Small intestine (tissue), 7 donors: ENCODE measurements around the gene RPL6. TPM values are rescaled to one million over a fixed set of nuclear protein-coding genes. Genes with fewer than 3 reads are reported as not detected.
A peak's percentile ranks its signal among the peaks of the same experiment; 100 is the strongest.
"Not testable (repeated sequence)": the region's sequence is repeated elsewhere in the genome, so short reads cannot be mapped to it uniquely, and the experiment has no call there.

Source experiments
- DNase-seq, 2 donors: peaks; one replicate each; pipeline versions ENCODE4 v3.0.0 to v3.0.0-alpha.2; 2013
- FAIRE-seq: peaks from 2 replicates; lab custom pipeline; 2012; peaks lifted over from hg19 to GRCh38; lab: Jason Lieb, UNC
- H3K27ac ChIP-seq, 3 donors: one replicate each; pipeline ENCODE4 v1.5.1; 2013; ENCODE audit warnings: low read length in 2 of 3, mild to moderate bottlenecking in 2 of 3, control low read depth in 1 of 3, inconsistent platforms in 1 of 3, low read depth in 1 of 3, moderate library complexity in 1 of 3
- H3K27me3 ChIP-seq, 3 donors: one replicate each; pipeline ENCODE4 v1.6.1; 2013; ENCODE audit warnings: low read length in 3 of 3, inconsistent platforms in 1 of 3; ENCODE audit not compliant: control insufficient read depth in 3 of 3, insufficient read depth in 3 of 3
- H3K36me3 ChIP-seq, 3 donors: one replicate each; pipeline ENCODE4 v1.6.1; 2013; ENCODE audit warnings: low read length in 3 of 3, inconsistent platforms in 1 of 3, low read depth in 1 of 3, mild to moderate bottlenecking in 1 of 3, moderate library complexity in 1 of 3; ENCODE audit not compliant: control insufficient read depth in 3 of 3, insufficient read depth in 2 of 3
- H3K4me1 ChIP-seq, 3 donors: one replicate each; pipeline ENCODE4 v1.6.1; 2013; ENCODE audit warnings: low read length in 2 of 3, inconsistent platforms in 1 of 3, low read depth in 1 of 3, mild to moderate bottlenecking in 1 of 3, moderate library complexity in 1 of 3; ENCODE audit not compliant: control insufficient read depth in 3 of 3, insufficient read depth in 2 of 3
- H3K4me3 ChIP-seq, 3 donors: one replicate each; pipeline ENCODE4 v1.5.1; 2013; ENCODE audit warnings: low read length in 3 of 3, control low read depth in 1 of 3, inconsistent platforms in 1 of 3, low read depth in 1 of 3, mild to moderate bottlenecking in 1 of 3, moderate library complexity in 1 of 3
- H3K9me3 ChIP-seq, 2 donors: one replicate each; pipeline ENCODE4 v1.6.1; 2013; ENCODE audit warnings: low read depth in 1 of 2, low read length in 1 of 2; ENCODE audit not compliant: control insufficient read depth in 2 of 2, insufficient read depth in 1 of 2
- WGBS, 3 donors: extraction: QIAGEN DNeasy Blood & Tissue Kit; methylation state at CpG; one replicate each; pipeline ENCODE4 v1.1.7; 2013; 5-methylcytosine and 5-hydroxymethylcytosine counted together
- polyA plus RNA-seq, 4 donors: library from polyadenylated mRNA; stranded (reverse) in 3 of 4; unstranded in 1 of 4; fragments of 200-250 nt in 3 of 4; fragments of 120-200 nt in 1 of 4; gene quantifications; one replicate each; pipeline versions ENCODE4 v1.2.1 to v1.2.3, GENCODE V29; 2013
- donor health status: healthy with polysubstance abuse.
- donor health status: control.
- donor health status: control.
- donor health status: Bipolar disorder and iron deficiency.
- donor health status: healthy.

RPL6 gene
- polyA plus RNA-seq, 4 donors = 1,016 to 2,257 (median 1,951) TPM

DNA sequence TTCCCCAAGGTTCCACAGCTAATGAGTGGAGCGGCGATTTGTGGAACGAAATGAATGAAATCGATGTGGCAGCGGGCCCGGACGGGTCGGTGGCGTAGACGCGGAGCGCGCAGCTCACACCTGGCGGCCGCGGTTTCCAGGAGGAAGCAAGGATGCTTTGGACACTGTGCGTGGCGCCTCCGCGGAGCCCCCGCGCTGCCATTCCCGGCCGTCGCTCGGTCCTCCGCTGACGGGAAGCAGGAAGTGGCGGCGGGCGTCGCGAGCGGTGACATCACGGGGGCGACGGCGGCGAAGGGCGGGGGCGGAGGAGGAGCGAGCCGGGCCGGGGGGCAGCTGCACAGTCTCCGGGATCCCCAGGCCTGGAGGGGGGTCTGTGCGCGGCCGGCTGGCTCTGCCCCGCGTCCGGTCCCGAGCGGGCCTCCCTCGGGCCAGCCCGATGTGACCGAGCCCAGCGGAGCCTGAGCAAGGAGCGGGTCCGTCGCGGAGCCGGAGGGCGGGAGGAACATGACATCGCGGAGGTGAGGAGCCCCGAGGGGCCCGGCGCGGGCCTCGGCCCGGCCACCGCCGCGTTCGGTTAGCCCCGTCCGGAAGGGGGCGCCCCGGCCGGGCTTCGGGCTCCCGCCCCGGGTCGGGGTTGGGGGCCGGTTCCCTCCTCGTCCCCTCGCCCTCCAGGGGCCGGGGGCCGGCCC is 9.3 kb upstream of the RPL6 start, which contains the start of gene PTPN11:
Gene PTPN11 (plus strand): TSS at position 340 of the 689 bp plus-strand sequence. CDS start 165 bp downstream, at position 505.
- H3K9me3 ChIP-seq = no peaks in the 10 kb centered on the region
- H3K4me3 ChIP-seq = peak within 1 kb of the TSS; percentile 87 to 98 (median 88)
- H3K4me1 ChIP-seq = peaks cover 0 to 10% (median 3%) of the 10 kb centered on the region in 3 donors
- 0 to 1% (median 0%) methylated on average over 38 to 89 of the region's 89 CpGs for WGBS, 3 donors
- no peaks in the 10 kb centered on the region for H3K27me3 ChIP-seq
- H3K36me3 ChIP-seq = no peaks in the 10 kb centered on the region
- FAIRE-seq = no peak
- DNase-seq = peak; percentile 77 to 96
- H3K27ac ChIP-seq = peak within 1 kb of the TSS; percentile 89 to 97 (median 94)

- DNase-seq (no peak), FAIRE-seq (no peak)
- Histone ChIP-seq H3K27me3 (no peaks in the 10 kb centered on the region), H3K4me3 (peak overlapping the region; percentile 87 to 98 (median 88)), H3K4me1 (peaks cover 0 to 10% (median 3%) of the 10 kb centered on the region in 3 donors), H3K27ac (peak overlapping the region; percentile 89 to 97 (median 94)), H3K36me3 (no peaks in the 10 kb centered on the region), H3K9me3 (no peaks in the 10 kb centered on the region)
- 1% methylated on average over 18 of the region's 18 CpGs for WGBS, 3 donors
Observed at GRCh38 chr12:112418273-112418607, 8.8 kb upstream of the RPL6 start.

GRCh38 chr12:112415457-112415856 is 6.1 kb upstream of the RPL6 start:
- not testable (repeated sequence) for H3K4me3 ChIP-seq, H3K36me3 ChIP-seq
- WGBS, 3 donors = 82 to 94% (median 94%) methylated on average over 4 of the region's 4 CpGs

DNA sequence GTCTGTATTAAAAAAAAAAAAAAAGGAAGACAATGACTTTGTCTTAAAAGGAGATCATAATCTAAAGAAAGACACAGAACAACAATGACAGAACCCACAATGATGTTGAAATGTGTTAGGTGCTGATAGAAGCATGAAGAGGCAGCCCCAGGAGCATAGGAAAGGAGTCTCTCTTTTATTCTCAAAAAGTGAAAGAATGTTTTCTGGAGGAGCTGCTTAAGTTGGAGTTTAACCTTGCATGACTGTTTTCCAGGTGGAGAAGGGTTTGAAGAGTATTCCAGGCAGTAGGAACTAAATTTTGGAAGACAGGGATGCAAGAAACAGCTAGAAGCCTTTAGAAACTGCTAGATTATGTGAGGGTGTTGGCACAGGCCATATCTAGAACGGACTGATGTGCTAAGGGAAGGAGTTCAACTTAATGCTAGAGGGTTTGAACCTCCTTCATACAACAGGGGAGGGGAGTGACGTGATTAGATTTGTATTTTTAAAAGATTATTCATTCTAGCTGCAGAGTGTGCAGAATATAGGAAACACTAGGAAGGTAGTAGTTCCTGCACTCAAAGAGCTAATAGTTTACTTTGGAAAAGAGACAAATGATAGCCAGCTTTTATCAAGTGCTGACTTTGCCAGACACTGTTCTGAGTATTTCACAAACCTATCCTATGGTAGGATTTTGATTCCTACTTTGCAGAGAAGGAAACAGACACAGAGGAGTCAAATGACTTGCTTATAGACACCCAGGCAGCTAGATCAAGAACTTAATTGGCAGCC is 4.6 kb upstream of the RPL6 start:
- H3K4me3 ChIP-seq = no peak overlapping the region
- no peak for FAIRE-seq
- DNase-seq = no peak
- no peaks in the 10 kb centered on the region for H3K9me3 ChIP-seq
- H3K27ac ChIP-seq = no peak overlapping the region
- 27 to 48% (median 34%) methylated on average over 2 of the region's 2 CpGs for WGBS, 3 donors
- no peaks in the 10 kb centered on the region for H3K4me1 ChIP-seq
- H3K36me3 ChIP-seq = no peaks in the 10 kb centered on the region
- no peaks in the 10 kb centered on the region for H3K27me3 ChIP-seq

More at GRCh38 chr12:112415457-112415856, 6.1 kb upstream of the RPL6 start:
- FAIRE-seq, H3K9me3 ChIP-seq, H3K27me3 ChIP-seq, DNase-seq, H3K27ac ChIP-seq, H3K4me1 ChIP-seq: not testable (repeated sequence)

- H3K9me3 ChIP-seq = no peaks in the 10 kb centered on the region
- H3K4me1 ChIP-seq = peaks cover 0 to 2% (median 2%) of the 10 kb centered on the region in 3 donors
- FAIRE-seq = no peak
- 93 to 95% (median 95%) methylated on average over 13 to 14 of the region's 14 CpGs for WGBS, 3 donors
- H3K4me3 ChIP-seq = no peak overlapping the region
- no peaks in the 10 kb centered on the region for H3K27me3 ChIP-seq
- no peak for DNase-seq
- peaks cover 8 to 16% (median 9%) of the 10 kb centered on the region in 3 donors for H3K36me3 ChIP-seq
- H3K27ac ChIP-seq = no peak overlapping the region
Observed at GRCh38 chr12:112409906-112410244, 470 bp upstream of the RPL6 start.

- Histone ChIP-seq H3K27ac (peak overlapping the region in 2 of 3 donors; percentile 87 to 94), H3K4me1 (peaks cover 0 to 2% (median 2%) of the 10 kb centered on the region in 3 donors), H3K4me3 (peak overlapping the region; percentile 63 to 88 (median 67)), H3K9me3 (no peaks in the 10 kb centered on the region), H3K27me3 (no peaks in the 10 kb centered on the region), H3K36me3 (peaks cover 12 to 20% (median 16%) of the 10 kb centered on the region in 3 donors)
- FAIRE-seq = no peak
- 2 to 15% (median 6%) methylated on average over 5 of the region's 5 CpGs for whole genome bisulfite sequencing, 3 donors
- DNase-seq = peak in 1 of 2 donors; percentile 11
Observed at GRCh38 chr12:112408621-112409020, 784 bp downstream of the RPL6 start.

- H3K27ac ChIP-seq, FAIRE-seq: not testable (repeated sequence)
- WGBS, 3 donors = 57 to 71% (median 65%) methylated on average over 6 of the region's 6 CpGs
Observed at GRCh38 chr12:112407683-112408082, 1.7 kb downstream of the RPL6 start.

More at GRCh38 chr12:112407683-112408082, 1.7 kb downstream of the RPL6 start:
- H3K4me1 ChIP-seq, DNase-seq, H3K4me3 ChIP-seq, H3K27me3 ChIP-seq, H3K9me3 ChIP-seq: not testable (repeated sequence)
- H3K36me3 ChIP-seq = peaks cover 12 to 20% (median 16%) of the 10 kb centered on the region in 3 donors
